Stomach (tissue), 4 donors: ENCODE results near the gene UBA1.

ENCODE experiments used
- CTCF ChIP-seq, 7 experiments: fragments of 450-650 bp in 4 of 7; fragments of 200-600 bp in 3 of 7; sonication (generic) in 3 of 7; IDR thresholded peaks; one replicate each; pipeline ENCODE4 v1.5.1; 2016 to 2019; ENCODE audit warnings: antibody characterized with exemption in 7 of 7, control low read depth in 2 of 7, mild to moderate bottlenecking in 1 of 7
- POLR2A ChIP-seq, 4 donors: fragments of 450-650 bp; IDR thresholded peaks; one replicate each; pipeline ENCODE4 v1.6.1; 2016; ENCODE audit warnings: antibody characterized with exemption in 4 of 4, control low read depth in 2 of 4, mild to moderate bottlenecking in 1 of 4, moderate library complexity in 1 of 4

GRCh38 chrX:47169273-47169672, 24.4 kb upstream of the UBA1 start:
- TF ChIP-seq CTCF (IDR thresholded peaks at IDR 0.05) = no peak
- no peak for TF ChIP-seq POLR2A (IDR thresholded peaks at IDR 0.05)
